Thyroid gland (tissue), 4 donors: ENCODE results near the gene BTNL3. TPM values are rescaled to one million over a fixed set of nuclear protein-coding genes. Genes with fewer than 3 reads are reported as not detected.
A peak's percentile ranks its signal among the peaks of the same experiment; 100 is the strongest.

Source experiments
- DNase-seq, 2 donors: peaks; one replicate each; pipeline ENCODE4 v3.0.0-alpha.2; 2019
- H3K27ac ChIP-seq, 3 donors: fragments of 200-600 bp; sonication (generic); 1 replicate in 2 of 3; 2 replicates in 1 of 3; pipeline ENCODE4 v1.5.1; 2016 to 2019; ENCODE audit warnings: mild to moderate bottlenecking in 1 of 3, moderate library complexity in 1 of 3
- H3K27me3 ChIP-seq: fragments of 200-600 bp; sonication (generic); one replicate; pipeline ENCODE4 v1.5.1; 2019
- H3K36me3 ChIP-seq, 2 donors: fragments of 200-600 bp; sonication (generic); one replicate each; pipeline ENCODE4 v1.5.1; 2016 to 2019
- H3K4me1 ChIP-seq, 2 donors: fragments of 200-600 bp; sonication (generic); one replicate each; pipeline ENCODE4 v1.5.1; 2017 to 2019
- H3K4me3 ChIP-seq, 3 donors: fragments of 200-600 bp; sonication (generic); replicated peaks in 1 of 3; 1 replicate in 2 of 3; 2 replicates in 1 of 3; pipeline ENCODE4 v1.5.1; 2016; ENCODE audit warnings: mild to moderate bottlenecking in 1 of 3
- H3K9me3 ChIP-seq: fragments of 200-600 bp; sonication (generic); one replicate; pipeline ENCODE4 v1.5.1; 2017
- POLR2A ChIP-seq, 2 donors: fragments of 450-650 bp; IDR thresholded peaks; one replicate each; pipeline ENCODE4 v1.6.1; 2017; ENCODE audit warnings: antibody characterized with exemption in 2 of 2, mild to moderate bottlenecking in 2 of 2, moderate library complexity in 1 of 2
- WGBS, 2 donors: methylation state at CpG; one replicate each; pipeline ENCODE4 v1.1.5; 2017; 5-methylcytosine and 5-hydroxymethylcytosine counted together
- intact Hi-C: fragments of 100-400 bp; cut with DNase I; formaldehyde crosslinking; loops from one replicate; pipeline ENCODE4 v1.15.1; 2023
- total RNA-seq, 4 donors: library from RNA; depleted of rRNA; stranded (reverse); fragments of >200 nt; gene quantifications; one replicate each; pipeline ENCODE4 v1.2.3, GENCODE V29; 2016
- TF ChIP-seq, protein P1 (sequence below), 6 experiments: fragments of 200-600 bp in 3 of 6; fragments of 450-650 bp in 3 of 6; sonication (generic) in 3 of 6; IDR thresholded peaks; one replicate each; pipeline ENCODE4 v1.5.1; 2016 to 2019; ENCODE audit warnings: antibody characterized with exemption in 6 of 6, mild to moderate bottlenecking in 2 of 6, inconsistent platforms in 1 of 6, moderate library complexity in 1 of 6

The BTNL3 gene
- total RNA-seq, 4 donors from 2014 or later = 0.50 TPM; not detected in 3

DNA sequence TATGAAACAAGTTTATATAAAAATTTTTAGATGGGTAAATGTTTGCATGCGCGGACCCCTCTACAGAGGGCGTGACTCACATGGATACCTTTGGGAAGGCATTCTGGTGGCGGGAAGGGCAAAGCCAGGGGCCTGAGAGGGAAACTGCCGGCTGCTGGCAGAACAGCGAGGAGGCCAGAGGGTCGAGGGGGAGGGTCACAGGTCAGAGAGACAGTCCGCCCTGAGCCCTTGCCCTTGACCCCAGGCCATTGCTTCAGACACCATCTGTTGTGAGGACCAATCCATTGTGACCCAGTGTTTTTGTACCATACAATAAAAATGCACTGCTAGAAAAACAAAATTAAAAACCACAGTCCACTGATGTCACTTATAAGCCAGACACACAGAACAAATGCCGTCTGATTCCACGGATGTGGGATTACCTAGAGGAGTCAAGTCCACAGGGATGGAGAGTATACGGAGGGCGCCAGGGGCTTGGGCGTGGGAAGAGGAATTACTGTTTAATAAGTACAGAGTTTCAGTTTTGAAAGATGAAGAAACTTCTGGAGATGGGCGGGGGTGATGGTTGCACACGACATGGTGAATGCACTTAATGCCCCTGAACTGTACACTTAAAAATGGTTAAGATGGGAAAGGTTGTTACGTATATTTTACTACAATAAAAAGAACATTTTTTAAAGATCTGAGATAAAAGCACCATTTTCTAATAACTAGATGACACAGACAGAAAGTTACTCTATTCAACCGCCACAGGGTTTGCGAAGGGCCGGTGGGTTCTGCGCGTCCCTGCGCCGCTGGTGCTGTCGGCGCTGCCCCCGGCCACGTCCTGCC lies 63.4 kb downstream of the BTNL3 start:
- intact Hi-C loops = no loop called here
- H3K27me3 ChIP-seq = no peaks in the 10 kb centered on the region
- no peak for DNase-seq
- H3K4me3 ChIP-seq = peak overlapping the region in 1 of 3 donors; percentile 19
- peaks cover 9 to 14% of the 10 kb centered on the region in 2 donors for H3K4me1 ChIP-seq
- no peaks in the 10 kb centered on the region for H3K9me3 ChIP-seq
- no peak for TF ChIP-seq POLR2A (IDR thresholded peaks at IDR 0.05)
- TF ChIP-seq, protein P1, sequence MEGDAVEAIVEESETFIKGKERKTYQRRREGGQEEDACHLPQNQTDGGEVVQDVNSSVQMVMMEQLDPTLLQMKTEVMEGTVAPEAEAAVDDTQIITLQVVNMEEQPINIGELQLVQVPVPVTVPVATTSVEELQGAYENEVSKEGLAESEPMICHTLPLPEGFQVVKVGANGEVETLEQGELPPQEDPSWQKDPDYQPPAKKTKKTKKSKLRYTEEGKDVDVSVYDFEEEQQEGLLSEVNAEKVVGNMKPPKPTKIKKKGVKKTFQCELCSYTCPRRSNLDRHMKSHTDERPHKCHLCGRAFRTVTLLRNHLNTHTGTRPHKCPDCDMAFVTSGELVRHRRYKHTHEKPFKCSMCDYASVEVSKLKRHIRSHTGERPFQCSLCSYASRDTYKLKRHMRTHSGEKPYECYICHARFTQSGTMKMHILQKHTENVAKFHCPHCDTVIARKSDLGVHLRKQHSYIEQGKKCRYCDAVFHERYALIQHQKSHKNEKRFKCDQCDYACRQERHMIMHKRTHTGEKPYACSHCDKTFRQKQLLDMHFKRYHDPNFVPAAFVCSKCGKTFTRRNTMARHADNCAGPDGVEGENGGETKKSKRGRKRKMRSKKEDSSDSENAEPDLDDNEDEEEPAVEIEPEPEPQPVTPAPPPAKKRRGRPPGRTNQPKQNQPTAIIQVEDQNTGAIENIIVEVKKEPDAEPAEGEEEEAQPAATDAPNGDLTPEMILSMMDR (IDR thresholded peaks at IDR 0.05) = no peak
- 26 to 30% methylated on average over 27 of the region's 27 CpGs for WGBS, 2 donors
- H3K27ac ChIP-seq = no peak overlapping the region
- no peaks in the 10 kb centered on the region for H3K36me3 ChIP-seq

DNA sequence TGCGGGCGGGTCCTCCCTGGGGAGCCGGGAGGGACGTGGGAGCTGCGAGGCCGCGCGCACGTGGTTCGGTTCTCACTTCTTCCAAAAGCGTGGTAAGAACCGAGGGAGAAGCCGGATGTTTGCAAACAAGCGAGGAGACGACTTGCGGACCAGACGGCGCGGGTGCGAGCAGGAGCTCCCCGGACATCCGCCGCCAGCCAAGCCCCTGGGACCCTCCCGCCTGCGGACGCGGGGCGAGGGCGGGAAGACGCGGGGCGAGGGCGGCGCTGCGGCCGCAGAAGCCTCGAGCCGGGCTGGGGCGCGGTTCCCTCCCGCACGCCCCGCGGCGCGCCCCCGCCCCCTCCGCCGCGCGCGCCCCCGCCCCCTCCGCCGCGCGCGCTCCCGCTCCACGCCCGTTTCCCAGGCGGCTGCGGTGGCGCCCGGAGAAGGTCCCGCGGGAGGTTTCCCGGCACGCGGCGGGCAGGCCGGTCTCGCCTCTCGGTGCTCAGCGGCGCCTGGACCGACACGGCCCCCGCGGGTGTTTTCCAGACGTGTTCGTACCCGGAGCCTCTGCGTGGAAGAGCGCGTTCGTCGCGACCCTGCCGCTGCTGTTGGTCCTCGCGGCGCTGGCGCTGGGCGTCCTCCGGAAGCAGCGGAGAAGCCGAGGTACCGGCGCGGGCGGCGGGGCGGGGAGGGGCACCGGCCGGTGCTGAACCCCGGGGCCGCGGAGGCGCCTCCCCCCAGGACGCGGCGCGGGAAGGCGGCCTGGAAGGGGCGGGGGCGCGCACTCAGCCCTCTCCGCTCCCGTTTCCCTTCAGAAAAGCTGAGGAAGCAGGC lies 64.2 kb downstream of the BTNL3 start:
- peak overlapping the region; percentile 5 to 40 (median 19) for H3K4me3 ChIP-seq
- H3K27ac ChIP-seq = no peak overlapping the region
- whole genome bisulfite sequencing, 2 donors = 1 to 3% methylated on average over 40 to 50 of the region's 120 CpGs
- intact Hi-C loops = no loop called here
- TF ChIP-seq, protein P1 (IDR thresholded peaks at IDR 0.05) = no peak
- TF ChIP-seq POLR2A (IDR thresholded peaks at IDR 0.05) = no peak
- peak in 1 of 2 donors; percentile 22 for DNase-seq
- no peaks in the 10 kb centered on the region for H3K27me3 ChIP-seq
- H3K9me3 ChIP-seq = no peaks in the 10 kb centered on the region
- H3K36me3 ChIP-seq = no peaks in the 10 kb centered on the region
- peaks cover 9 to 14% of the 10 kb centered on the region in 2 donors for H3K4me1 ChIP-seq

DNA sequence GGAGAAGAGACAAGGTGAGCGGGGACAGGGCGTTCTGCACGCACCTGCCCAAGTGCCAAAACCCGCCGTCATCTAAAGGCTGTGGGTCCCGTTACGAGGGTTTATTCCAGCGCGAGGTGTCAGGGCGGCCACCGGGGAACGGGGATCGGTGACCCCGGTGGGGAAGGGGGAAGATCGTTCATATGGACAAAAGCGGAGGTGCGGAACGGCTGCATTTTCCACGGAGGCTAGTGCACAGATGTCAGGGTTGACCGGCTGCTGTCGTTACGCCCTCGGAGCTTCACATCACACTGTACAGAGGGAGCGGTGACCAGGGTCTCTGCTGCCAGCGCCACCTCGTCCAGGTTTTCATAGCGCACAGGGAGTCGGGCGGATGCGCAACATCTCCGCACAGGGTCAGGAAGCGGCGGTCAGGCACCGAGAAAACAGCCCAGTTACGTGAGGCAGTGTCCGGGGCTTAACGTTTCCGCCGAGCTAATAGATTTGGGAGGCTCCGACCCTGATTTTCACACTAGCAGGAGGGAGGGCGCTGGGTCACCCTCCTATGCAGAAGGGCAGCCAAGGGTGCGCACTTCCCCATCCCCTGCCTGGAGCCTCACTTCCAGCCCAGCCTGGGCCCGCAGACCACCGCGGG lies 65.0 kb downstream of the BTNL3 start:
- Histone ChIP-seq H3K27me3 (no peaks in the 10 kb centered on the region), H3K36me3 (no peaks in the 10 kb centered on the region), H3K4me3 (peak overlapping the region; percentile 5 to 40 (median 19)), H3K27ac (no peak overlapping the region), H3K4me1 (peaks cover 9 to 14% of the 10 kb centered on the region in 2 donors), H3K9me3 (no peaks in the 10 kb centered on the region)
- intact Hi-C loops = no loop called here
- TF ChIP-seq POLR2A (IDR thresholded peaks at IDR 0.05) = no peak
- TF ChIP-seq, protein P1 (IDR thresholded peaks at IDR 0.05) = no peak
- peak; percentile 23 to 34 for DNase-seq
- 2 to 8% methylated on average over 19 to 26 of the region's 45 CpGs for WGBS, 2 donors

DNA sequence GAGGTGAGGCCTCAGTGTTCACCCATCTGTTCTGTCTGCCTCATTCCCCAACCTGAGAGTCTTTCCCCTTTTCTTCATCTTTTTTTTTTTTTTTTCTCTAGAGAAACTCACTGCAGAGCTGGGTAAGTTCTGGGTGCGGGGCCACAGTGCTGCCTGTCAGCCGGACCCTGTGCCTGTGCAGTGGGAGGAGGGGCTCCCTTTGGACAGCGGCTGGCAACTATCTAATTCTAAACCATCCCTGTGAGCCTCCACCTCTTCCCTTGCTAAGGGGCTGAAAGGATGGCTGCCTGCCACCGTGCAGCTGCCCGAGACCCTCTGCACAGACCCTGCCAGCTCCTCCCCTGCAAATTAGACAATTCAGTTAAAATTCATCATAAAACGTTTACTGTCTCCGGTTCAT lies 65.5 kb downstream of the BTNL3 start:
- Histone ChIP-seq H3K4me1 (peaks cover 9 to 17% of the 10 kb centered on the region in 2 donors), H3K36me3 (no peaks in the 10 kb centered on the region), H3K4me3 (peak overlapping the region in 1 of 3 donors; percentile 40), H3K9me3 (no peaks in the 10 kb centered on the region), H3K27ac (no peak overlapping the region), H3K27me3 (no peaks in the 10 kb centered on the region)
- 23 to 30% methylated on average over 7 of the region's 7 CpGs for WGBS, 2 donors
- intact Hi-C loops = no loop called here
- no peak for DNase-seq
- TF ChIP-seq, protein P1 (IDR thresholded peaks at IDR 0.05) = no peak
- TF ChIP-seq POLR2A (IDR thresholded peaks at IDR 0.05) = no peak
